Measurements from ENCODE around the gene PPP1CC. TPM values are rescaled to one million over a fixed set of nuclear protein-coding genes. Genes with fewer than 3 reads are reported as not detected.

The PPP1CC gene
- polyA plus RNA-seq, 1 experiment, result 58.1 TPM

DNA sequence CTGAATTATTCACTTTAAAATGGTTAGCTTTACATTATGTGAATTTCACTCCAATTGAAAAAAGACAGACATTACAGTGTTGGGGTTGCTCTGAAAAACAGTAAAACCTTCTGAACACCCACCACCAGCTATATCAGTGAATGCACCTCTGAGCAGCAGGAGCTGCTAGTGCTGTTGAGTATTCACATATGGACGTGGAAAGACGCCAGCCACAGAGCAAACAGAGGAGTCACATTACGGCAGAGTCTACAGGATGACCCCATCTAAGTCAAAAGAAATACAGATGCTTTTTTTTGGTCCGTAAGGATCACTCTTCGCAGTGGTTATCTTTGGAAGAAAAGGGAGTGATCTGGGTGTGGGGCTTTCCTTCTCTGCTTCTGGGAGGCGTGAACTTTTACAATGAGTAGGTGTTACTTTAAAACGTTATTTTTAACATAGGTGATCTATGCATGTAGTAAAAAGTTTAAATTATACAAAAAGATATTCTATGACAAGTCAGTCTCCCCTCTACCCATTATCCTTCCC is 58.3 kb downstream of the PPP1CC start:
- ChIA-PET POLR2A (no interaction called here), CTCF (no interaction called here)
- Histone ChIP-seq H3K4me3 (ENCODE audit: low read depth, low read length) (no peak overlapping the region), H3K36me3 (ENCODE audit: control insufficient read depth, insufficient read depth, low read length) (no peaks in the 10 kb centered on the region), H3K27me3 (ENCODE audit: control insufficient read depth, insufficient read depth, low read length) (peaks cover 4% of the 10 kb centered on the region)
- no peak for DNase-seq (ENCODE audit: low read depth)
- TF ChIP-seq, protein P1, sequence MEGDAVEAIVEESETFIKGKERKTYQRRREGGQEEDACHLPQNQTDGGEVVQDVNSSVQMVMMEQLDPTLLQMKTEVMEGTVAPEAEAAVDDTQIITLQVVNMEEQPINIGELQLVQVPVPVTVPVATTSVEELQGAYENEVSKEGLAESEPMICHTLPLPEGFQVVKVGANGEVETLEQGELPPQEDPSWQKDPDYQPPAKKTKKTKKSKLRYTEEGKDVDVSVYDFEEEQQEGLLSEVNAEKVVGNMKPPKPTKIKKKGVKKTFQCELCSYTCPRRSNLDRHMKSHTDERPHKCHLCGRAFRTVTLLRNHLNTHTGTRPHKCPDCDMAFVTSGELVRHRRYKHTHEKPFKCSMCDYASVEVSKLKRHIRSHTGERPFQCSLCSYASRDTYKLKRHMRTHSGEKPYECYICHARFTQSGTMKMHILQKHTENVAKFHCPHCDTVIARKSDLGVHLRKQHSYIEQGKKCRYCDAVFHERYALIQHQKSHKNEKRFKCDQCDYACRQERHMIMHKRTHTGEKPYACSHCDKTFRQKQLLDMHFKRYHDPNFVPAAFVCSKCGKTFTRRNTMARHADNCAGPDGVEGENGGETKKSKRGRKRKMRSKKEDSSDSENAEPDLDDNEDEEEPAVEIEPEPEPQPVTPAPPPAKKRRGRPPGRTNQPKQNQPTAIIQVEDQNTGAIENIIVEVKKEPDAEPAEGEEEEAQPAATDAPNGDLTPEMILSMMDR (IDR thresholded peaks at IDR 0.05; ENCODE audit: insufficient read depth, low read depth, low read length), result no peak

DNA sequence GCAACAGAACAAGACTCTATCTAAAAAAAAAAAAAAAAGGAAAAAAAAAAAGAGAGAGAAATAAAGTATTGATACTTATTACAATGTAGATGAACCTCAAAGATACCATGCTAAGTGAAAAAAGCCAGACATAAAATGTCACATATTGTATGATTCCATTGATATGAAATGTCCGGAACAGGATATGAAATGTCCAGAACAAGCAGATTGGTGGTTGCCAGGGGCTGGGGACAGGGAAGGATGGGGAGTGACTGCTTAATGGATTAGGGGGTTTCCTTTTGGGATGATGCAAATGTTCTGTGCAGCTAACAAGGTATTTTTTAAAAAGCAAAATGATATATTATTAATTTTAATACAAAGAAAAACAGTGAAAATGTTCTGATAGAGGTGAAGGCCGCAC is 58.8 kb downstream of the PPP1CC start:
- ChIA-PET POLR2A (no interaction called here), CTCF (no interaction called here)

DNA sequence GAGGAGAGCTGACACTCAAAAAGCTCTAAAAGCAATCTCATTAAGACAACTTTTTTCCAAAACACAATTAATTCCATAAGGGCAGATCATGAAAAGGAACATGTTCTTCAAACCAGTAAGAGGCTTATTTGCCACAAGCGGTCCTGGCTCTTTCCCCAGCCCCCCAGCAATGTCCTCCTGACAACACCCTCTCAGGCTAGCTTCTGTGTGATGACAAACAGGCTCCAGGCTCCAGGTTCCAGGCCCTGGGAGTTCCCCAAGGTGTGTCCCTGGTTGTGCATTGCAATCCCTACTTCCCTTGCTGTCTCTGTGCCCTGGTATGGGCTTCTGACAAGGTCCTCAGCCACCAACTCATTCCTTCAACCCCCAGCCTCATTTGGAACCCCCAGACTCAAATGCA is 62.7 kb downstream of the PPP1CC start:
- DNase-seq (ENCODE audit: low read depth), result no peak
- no peaks in the 10 kb centered on the region for H3K27me3 ChIP-seq (ENCODE audit: control insufficient read depth, insufficient read depth, low read length)
- ChIA-PET POLR2A (no interaction called here), CTCF (interaction anchor here (0.7 kb wide), 1 partner anchor 15 kb away, joined by 3 read pairs; no protein-coding TSS in a partner anchor)
- no peaks in the 10 kb centered on the region for H3K36me3 ChIP-seq (ENCODE audit: control insufficient read depth, insufficient read depth, low read length)
- TF ChIP-seq, protein P1 (IDR thresholded peaks at IDR 0.05; ENCODE audit: insufficient read depth, low read depth, low read length), result no peak
- H3K4me3 ChIP-seq (ENCODE audit: low read depth, low read length), result no peak overlapping the region

More for the DNA sequence above, 58.8 kb downstream of the PPP1CC start:
- peaks cover 4% of the 10 kb centered on the region for H3K27me3 ChIP-seq (ENCODE audit: control insufficient read depth, insufficient read depth, low read length)
- H3K36me3 ChIP-seq (ENCODE audit: control insufficient read depth, insufficient read depth, low read length), result no peaks in the 10 kb centered on the region
- TF ChIP-seq, protein P1 (IDR thresholded peaks at IDR 0.05; ENCODE audit: insufficient read depth, low read depth, low read length), result no peak
- no peak overlapping the region for H3K4me3 ChIP-seq (ENCODE audit: low read depth, low read length)
- DNase-seq (ENCODE audit: low read depth), result no peak

DNA sequence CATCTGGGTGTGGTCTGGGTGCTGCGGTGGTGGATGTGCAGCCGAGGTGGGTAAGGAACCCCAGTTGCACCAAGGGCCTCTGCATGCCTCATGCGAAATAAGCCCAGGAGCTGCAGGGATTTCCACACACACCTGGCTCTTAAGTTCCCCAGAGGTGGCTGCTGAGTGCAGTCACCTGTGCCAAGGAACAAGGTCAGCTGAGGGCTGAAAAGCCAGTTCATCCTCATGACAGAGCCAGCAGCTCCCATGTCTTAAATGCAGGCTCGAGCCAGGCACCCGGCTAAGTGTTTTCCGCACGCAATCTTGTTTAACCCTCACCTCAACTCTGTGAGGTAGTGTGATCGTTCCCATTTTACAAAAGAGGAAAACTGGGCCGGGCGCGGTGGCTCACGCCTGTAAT is 63.5 kb downstream of the PPP1CC start:
- no peaks in the 10 kb centered on the region for H3K27me3 ChIP-seq (ENCODE audit: control insufficient read depth, insufficient read depth, low read length)
- ChIA-PET CTCF (interaction anchor here (0.7 to 1.1 kb wide), 2 partner anchors 15 to 32 kb away, joined by 3 to 5 read pairs; no protein-coding TSS in a partner anchor), POLR2A (interaction anchor here (0.6 kb wide), 1 partner anchor 58 kb away, joined by 11 read pairs; no protein-coding TSS in a partner anchor)
- no peak overlapping the region for H3K4me3 ChIP-seq (ENCODE audit: low read depth, low read length)
- DNase-seq (ENCODE audit: low read depth), result no peak
- H3K36me3 ChIP-seq (ENCODE audit: control insufficient read depth, insufficient read depth, low read length), result no peaks in the 10 kb centered on the region
- TF ChIP-seq, protein P1 (IDR thresholded peaks at IDR 0.05; ENCODE audit: insufficient read depth, low read depth, low read length), result no peak

DNA sequence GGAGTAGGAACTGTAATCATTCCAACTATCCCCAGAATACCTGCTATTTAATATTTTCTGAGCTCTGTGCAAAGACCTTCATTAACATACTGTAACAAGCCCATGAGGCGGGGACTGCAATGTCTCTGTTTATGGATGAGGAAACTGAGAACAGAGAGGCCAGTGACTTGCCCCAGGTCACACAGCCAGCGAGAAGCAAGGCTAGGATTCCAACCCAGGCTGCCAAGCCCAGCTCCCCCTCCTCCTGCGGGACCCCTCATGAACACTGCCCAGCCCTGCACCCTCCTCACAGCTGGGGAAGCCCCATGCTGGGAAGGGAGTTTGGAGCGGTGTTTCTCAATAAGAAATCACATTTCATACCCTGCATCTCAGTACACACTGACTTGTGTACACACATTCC is 64.7 kb downstream of the PPP1CC start:
- no peak for DNase-seq (ENCODE audit: low read depth)
- Histone ChIP-seq H3K27me3 (ENCODE audit: control insufficient read depth, insufficient read depth, low read length) (no peaks in the 10 kb centered on the region), H3K36me3 (ENCODE audit: control insufficient read depth, insufficient read depth, low read length) (no peaks in the 10 kb centered on the region), H3K4me3 (ENCODE audit: low read depth, low read length) (no peak overlapping the region)
- TF ChIP-seq, protein P1 (IDR thresholded peaks at IDR 0.05; ENCODE audit: insufficient read depth, low read depth, low read length), result no peak
- ChIA-PET POLR2A (no interaction called here), CTCF (no interaction called here)

Measured in BJ (cell line).